WI38 (cell line): ENCODE measurements around the gene ZNF680.

Experiments
- H3K4me3 ChIP-seq: 2 replicates; pipeline ENCODE4 v1.5.1; 2011; ENCODE audit warnings: low read depth, mild to moderate bottlenecking, control low read depth, low read length
- TF ChIP-seq, protein P1 (sequence below): IDR thresholded peaks from 2 replicates; pipeline ENCODE4 v1.5.1; 2012; ENCODE audit warnings: low read depth, mild to moderate bottlenecking, control low read depth, low read length

The ZNF680 gene

DNA sequence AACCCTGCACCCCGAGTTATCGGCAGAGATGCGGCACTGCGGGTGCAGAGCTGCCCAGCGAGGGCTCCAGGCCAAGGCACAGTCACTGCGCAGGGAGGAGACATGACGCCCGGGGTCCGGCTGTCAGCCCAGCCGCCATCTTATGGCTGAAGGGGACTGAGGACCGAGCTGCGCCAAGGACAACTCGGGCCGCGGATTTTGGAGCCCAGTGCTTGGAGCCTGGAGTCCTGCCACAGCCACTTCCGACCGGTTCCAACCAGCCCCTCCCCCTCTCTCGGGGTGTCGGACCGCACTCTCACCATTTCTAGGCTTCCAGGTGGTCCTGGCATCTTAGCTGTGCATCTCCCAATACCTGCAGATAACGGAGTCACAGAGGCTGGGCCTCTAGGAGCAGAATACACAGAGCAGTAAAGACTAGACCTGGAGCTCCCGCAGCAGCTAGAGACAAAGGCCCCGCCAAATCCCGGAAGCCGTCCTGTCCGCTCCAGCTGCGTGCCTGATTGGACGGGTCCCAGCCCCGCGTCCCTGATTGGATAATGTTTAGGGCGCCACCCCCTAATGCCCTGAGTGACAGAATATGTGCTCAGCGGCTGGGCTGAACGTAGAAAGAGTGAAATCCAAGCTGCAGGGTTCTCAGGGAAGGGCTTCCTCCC, at the start of gene ZNF680:
Gene ZNF680, minus strand, starts transcription at position 446 of the 653 bp plus-strand sequence. Its CDS starts 117 bp downstream, at position 329.
- TF ChIP-seq, protein P1, sequence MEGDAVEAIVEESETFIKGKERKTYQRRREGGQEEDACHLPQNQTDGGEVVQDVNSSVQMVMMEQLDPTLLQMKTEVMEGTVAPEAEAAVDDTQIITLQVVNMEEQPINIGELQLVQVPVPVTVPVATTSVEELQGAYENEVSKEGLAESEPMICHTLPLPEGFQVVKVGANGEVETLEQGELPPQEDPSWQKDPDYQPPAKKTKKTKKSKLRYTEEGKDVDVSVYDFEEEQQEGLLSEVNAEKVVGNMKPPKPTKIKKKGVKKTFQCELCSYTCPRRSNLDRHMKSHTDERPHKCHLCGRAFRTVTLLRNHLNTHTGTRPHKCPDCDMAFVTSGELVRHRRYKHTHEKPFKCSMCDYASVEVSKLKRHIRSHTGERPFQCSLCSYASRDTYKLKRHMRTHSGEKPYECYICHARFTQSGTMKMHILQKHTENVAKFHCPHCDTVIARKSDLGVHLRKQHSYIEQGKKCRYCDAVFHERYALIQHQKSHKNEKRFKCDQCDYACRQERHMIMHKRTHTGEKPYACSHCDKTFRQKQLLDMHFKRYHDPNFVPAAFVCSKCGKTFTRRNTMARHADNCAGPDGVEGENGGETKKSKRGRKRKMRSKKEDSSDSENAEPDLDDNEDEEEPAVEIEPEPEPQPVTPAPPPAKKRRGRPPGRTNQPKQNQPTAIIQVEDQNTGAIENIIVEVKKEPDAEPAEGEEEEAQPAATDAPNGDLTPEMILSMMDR, result no peak
- H3K4me3 ChIP-seq, result peak within 1 kb of the TSS; percentile 94

GRCh38 chr7:64612452-64612851, 49.6 kb upstream of the ZNF680 start:
- no peak overlapping the region for H3K4me3 ChIP-seq
- TF ChIP-seq, protein P1, result no peak

GRCh38 chr7:64611717-64612116, 48.8 kb upstream of the ZNF680 start:
- TF ChIP-seq, protein P1, result no peak
- no peak overlapping the region for H3K4me3 ChIP-seq

GRCh38 chr7:64610997-64611396, 48.1 kb upstream of the ZNF680 start:
- H3K4me3 ChIP-seq, result no peak overlapping the region
- TF ChIP-seq, protein P1, result no peak

- TF ChIP-seq, protein P1, result no peak
- H3K4me3 ChIP-seq, result no peak overlapping the region
These were observed 45.4 kb upstream of the ZNF680 start for GRCh38 chr7:64608116-64608910.

DNA sequence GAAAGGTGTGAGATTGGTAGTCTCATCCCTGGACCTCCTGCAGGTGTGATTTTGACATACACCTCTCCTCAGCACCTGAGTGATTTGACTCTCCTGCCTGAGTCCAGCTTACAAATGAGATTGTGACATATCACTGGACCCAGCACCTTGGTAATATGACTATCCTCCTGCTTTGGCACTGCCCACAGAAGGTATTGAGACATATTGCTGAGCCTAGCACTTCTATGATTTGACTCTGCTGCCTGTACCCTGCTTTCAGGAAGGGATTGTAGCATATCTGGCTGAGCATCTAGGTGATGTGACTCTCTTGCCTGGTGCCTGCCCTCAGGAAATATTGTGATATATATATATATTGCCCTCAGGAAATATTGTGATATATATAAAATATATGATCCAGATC, 43.5 kb upstream of the ZNF680 start:
- TF ChIP-seq, protein P1, result no peak
- H3K4me3 ChIP-seq, result no peak overlapping the region

DNA sequence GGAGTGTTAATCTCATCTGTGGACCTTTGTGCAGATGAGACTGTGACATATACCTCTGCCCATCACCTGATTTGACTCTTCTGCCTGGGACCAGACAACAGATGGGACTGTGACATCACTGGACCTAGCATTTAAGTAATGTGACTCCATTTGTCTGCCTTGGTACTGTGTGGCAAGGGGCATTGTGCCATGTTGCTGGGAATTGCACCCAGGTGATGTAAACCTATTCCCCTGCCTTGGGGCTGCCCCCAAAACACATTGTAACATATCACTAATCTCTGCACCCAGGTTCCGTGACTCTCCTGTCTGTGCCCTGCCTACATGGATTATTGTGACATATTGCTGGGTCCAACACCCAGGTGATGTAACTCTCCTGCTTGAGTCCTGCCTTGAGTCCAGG, 40.4 kb upstream of the ZNF680 start:
- no peak overlapping the region for H3K4me3 ChIP-seq
- TF ChIP-seq, protein P1, result no peak
